Ascending aorta (tissue), 2 donors: ENCODE data around the gene TRIO. TPM values are rescaled to one million over a fixed set of nuclear protein-coding genes. Genes with fewer than 3 reads are reported as not detected.

Experiments
- DNase-seq, 2 donors: peaks; one replicate each; pipeline ENCODE4 v3.0.0-alpha.2; 2019; ENCODE audit warnings: low spot score in 2 of 2
- H3K27ac ChIP-seq, 2 donors: fragments of 200-600 bp; sonication (generic); one replicate each; pipeline ENCODE4 v1.5.1; 2016 to 2017; ENCODE audit warnings: mild to moderate bottlenecking in 1 of 2
- H3K27me3 ChIP-seq: fragments of 200-600 bp; sonication (generic); one replicate; pipeline ENCODE4 v1.5.1; 2017
- H3K36me3 ChIP-seq, 2 donors: fragments of 200-600 bp; sonication (generic); one replicate each; pipeline ENCODE4 v1.5.1; 2016
- H3K4me1 ChIP-seq, 2 donors: fragments of 200-600 bp; sonication (generic); one replicate each; pipeline ENCODE4 v1.5.1; 2016 to 2017; ENCODE audit warnings: mild to moderate bottlenecking in 1 of 2
- H3K4me3 ChIP-seq, 2 donors: fragments of 200-600 bp; sonication (generic); one replicate each; pipeline ENCODE4 v1.5.1; 2016 to 2017; ENCODE audit warnings: mild to moderate bottlenecking in 1 of 2
- H3K9me3 ChIP-seq, 2 donors: fragments of 200-600 bp; sonication (generic); one replicate each; pipeline ENCODE4 v1.5.1; 2016
- intact Hi-C: fragments of 100-400 bp; cut with DNase I; formaldehyde crosslinking; loops from one replicate; pipeline ENCODE4 v1.15.1; 2023
- total RNA-seq: library from RNA; depleted of rRNA; stranded (reverse); fragments of >200 nt; gene quantifications from one replicate; pipeline ENCODE4 v1.1.0, GENCODE V29; 2016
- TF ChIP-seq, protein P1 (sequence below), 3 experiments: fragments of 200-600 bp in 2 of 3; fragments of 450-650 bp in 1 of 3; sonication (generic) in 2 of 3; IDR thresholded peaks; one replicate each; pipeline ENCODE4 v1.5.1; 2016 to 2019; ENCODE audit warnings: antibody characterized with exemption in 3 of 3, mild to moderate bottlenecking in 1 of 3, moderate library complexity in 1 of 3

The TRIO gene
- total RNA-seq, 1 donor from 2014 or later = 262 TPM

GRCh38 chr5:14479143-14479696, 336.1 kb downstream of the TRIO start:
- Histone ChIP-seq H3K4me1 (no peaks in the 10 kb centered on the region), H3K9me3 (no peaks in the 10 kb centered on the region), H3K27me3 (no peaks in the 10 kb centered on the region), H3K4me3 (no peak overlapping the region), H3K27ac (no peak overlapping the region), H3K36me3 (peaks cover 77 to 95% of the 10 kb centered on the region in 2 donors)
- DNase-seq = no peak
- TF ChIP-seq, protein P1, sequence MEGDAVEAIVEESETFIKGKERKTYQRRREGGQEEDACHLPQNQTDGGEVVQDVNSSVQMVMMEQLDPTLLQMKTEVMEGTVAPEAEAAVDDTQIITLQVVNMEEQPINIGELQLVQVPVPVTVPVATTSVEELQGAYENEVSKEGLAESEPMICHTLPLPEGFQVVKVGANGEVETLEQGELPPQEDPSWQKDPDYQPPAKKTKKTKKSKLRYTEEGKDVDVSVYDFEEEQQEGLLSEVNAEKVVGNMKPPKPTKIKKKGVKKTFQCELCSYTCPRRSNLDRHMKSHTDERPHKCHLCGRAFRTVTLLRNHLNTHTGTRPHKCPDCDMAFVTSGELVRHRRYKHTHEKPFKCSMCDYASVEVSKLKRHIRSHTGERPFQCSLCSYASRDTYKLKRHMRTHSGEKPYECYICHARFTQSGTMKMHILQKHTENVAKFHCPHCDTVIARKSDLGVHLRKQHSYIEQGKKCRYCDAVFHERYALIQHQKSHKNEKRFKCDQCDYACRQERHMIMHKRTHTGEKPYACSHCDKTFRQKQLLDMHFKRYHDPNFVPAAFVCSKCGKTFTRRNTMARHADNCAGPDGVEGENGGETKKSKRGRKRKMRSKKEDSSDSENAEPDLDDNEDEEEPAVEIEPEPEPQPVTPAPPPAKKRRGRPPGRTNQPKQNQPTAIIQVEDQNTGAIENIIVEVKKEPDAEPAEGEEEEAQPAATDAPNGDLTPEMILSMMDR (IDR thresholded peaks at IDR 0.05) = no peak
- intact Hi-C loops = no loop called here

GRCh38 chr5:14481349-14481748, 338.2 kb downstream of the TRIO start:
- H3K27ac ChIP-seq = no peak overlapping the region
- no peaks in the 10 kb centered on the region for H3K27me3 ChIP-seq
- DNase-seq = no peak
- TF ChIP-seq, protein P1 (IDR thresholded peaks at IDR 0.05) = no peak
- peaks cover 75 to 94% of the 10 kb centered on the region in 2 donors for H3K36me3 ChIP-seq
- no peak overlapping the region for H3K4me3 ChIP-seq
- intact Hi-C loops = no loop called here
- no peaks in the 10 kb centered on the region for H3K4me1 ChIP-seq
- H3K9me3 ChIP-seq = no peaks in the 10 kb centered on the region

- DNase-seq = no peak
- TF ChIP-seq, protein P1 (IDR thresholded peaks at IDR 0.05) = no peak
- H3K36me3 ChIP-seq = peaks cover 73 to 95% of the 10 kb centered on the region in 2 donors
- no peaks in the 10 kb centered on the region for H3K4me1 ChIP-seq
- H3K4me3 ChIP-seq = no peak overlapping the region
- intact Hi-C loops = no loop called here
- H3K27ac ChIP-seq = no peak overlapping the region
- no peaks in the 10 kb centered on the region for H3K27me3 ChIP-seq
- H3K9me3 ChIP-seq = no peaks in the 10 kb centered on the region
Observed at GRCh38 chr5:14482085-14482484, 338.9 kb downstream of the TRIO start.

GRCh38 chr5:14483504-14484157, 340.5 kb downstream of the TRIO start:
- TF ChIP-seq, protein P1 (IDR thresholded peaks at IDR 0.05) = no peak
- no peak overlapping the region for H3K27ac ChIP-seq
- H3K4me3 ChIP-seq = no peak overlapping the region
- intact Hi-C loops = no loop called here
- H3K4me1 ChIP-seq = no peaks in the 10 kb centered on the region
- peaks cover 77 to 93% of the 10 kb centered on the region in 2 donors for H3K36me3 ChIP-seq
- H3K27me3 ChIP-seq = no peaks in the 10 kb centered on the region
- no peaks in the 10 kb centered on the region for H3K9me3 ChIP-seq
- no peak for DNase-seq

DNA sequence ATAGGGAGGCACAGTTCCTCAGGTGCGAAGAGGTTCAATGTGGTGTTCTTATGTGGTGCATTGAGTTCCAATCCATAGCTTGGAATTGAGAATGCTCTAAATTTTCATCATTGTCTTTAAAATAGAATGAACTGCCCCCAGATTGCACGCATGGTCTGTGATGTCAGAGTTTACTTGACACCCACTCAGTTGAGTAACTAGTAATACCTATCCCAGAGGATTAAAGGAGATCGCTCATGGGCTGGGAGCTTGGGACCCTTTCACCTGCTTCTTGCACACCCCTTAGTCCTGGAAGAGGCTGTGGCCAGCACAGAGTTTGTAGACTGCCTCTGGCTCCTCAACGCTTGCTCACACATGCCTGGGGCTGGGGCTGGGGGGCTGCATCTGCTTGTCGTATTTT, 343.3 kb downstream of the TRIO start:
- Histone ChIP-seq H3K36me3 (peaks cover 84 to 93% of the 10 kb centered on the region in 2 donors), H3K27ac (no peak overlapping the region), H3K4me1 (no peaks in the 10 kb centered on the region), H3K4me3 (no peak overlapping the region), H3K27me3 (no peaks in the 10 kb centered on the region), H3K9me3 (no peaks in the 10 kb centered on the region)
- intact Hi-C loops = no loop called here
- TF ChIP-seq, protein P1 (IDR thresholded peaks at IDR 0.05) = no peak
- no peak for DNase-seq
